ENCODE data around the gene LSM4.

GRCh38 chr19:18292462-18292809, 30.4 kb downstream of the LSM4 start:
- TF ChIP-seq, protein P1, sequence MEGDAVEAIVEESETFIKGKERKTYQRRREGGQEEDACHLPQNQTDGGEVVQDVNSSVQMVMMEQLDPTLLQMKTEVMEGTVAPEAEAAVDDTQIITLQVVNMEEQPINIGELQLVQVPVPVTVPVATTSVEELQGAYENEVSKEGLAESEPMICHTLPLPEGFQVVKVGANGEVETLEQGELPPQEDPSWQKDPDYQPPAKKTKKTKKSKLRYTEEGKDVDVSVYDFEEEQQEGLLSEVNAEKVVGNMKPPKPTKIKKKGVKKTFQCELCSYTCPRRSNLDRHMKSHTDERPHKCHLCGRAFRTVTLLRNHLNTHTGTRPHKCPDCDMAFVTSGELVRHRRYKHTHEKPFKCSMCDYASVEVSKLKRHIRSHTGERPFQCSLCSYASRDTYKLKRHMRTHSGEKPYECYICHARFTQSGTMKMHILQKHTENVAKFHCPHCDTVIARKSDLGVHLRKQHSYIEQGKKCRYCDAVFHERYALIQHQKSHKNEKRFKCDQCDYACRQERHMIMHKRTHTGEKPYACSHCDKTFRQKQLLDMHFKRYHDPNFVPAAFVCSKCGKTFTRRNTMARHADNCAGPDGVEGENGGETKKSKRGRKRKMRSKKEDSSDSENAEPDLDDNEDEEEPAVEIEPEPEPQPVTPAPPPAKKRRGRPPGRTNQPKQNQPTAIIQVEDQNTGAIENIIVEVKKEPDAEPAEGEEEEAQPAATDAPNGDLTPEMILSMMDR (IDR thresholded peaks at IDR 0.05), result no peak
- TF ChIP-seq POLR2AphosphoS5 (IDR thresholded peaks at IDR 0.05), result peak in 1 of 4 donors; percentile 21
- no peak for TF ChIP-seq EP300 (IDR thresholded peaks at IDR 0.05)
- peak in 1 of 2 donors; percentile 21 for TF ChIP-seq POLR2A (IDR thresholded peaks at IDR 0.05)

All from sigmoid colon (tissue), 4 donors.